ENCODE results near the gene AKNA. TPM values are rescaled to one million over a fixed set of nuclear protein-coding genes. Genes with fewer than 3 reads are reported as not detected.

The AKNA gene
- total RNA-seq, 1 donor from 2014 or later: 43.1 TPM

GRCh38 chr9:114310471-114311450 is 77.0 kb downstream of the AKNA start:
- H3K9me3 Mint-ChIP-seq (ENCODE audit: low read depth): no peaks in the 10 kb centered on the region
- TF ChIP-seq CTCF (IDR thresholded peaks at IDR 0.05): no peak
- H3K4me3 Mint-ChIP-seq (ENCODE audit: unreplicated experiment): no peak overlapping the region
- no peaks in the 10 kb centered on the region for H3K4me1 Mint-ChIP-seq (ENCODE audit: low read depth)
- no peaks in the 10 kb centered on the region for H3K27me3 Mint-ChIP-seq (ENCODE audit: low read depth)
- H3K27ac Mint-ChIP-seq (ENCODE audit: unreplicated experiment): no peak overlapping the region
- peak; percentile 54 for DNase-seq (ENCODE audit: low spot score)
- H3K36me3 Mint-ChIP-seq (ENCODE audit: low read depth): peaks cover 16% of the 10 kb centered on the region

- peaks cover 16% of the 10 kb centered on the region for H3K36me3 Mint-ChIP-seq (ENCODE audit: low read depth)
- DNase-seq (ENCODE audit: low spot score): peak; percentile 58
- no peak for TF ChIP-seq CTCF (IDR thresholded peaks at IDR 0.05)
Measured at GRCh38 chr9:114309096-114309495, 78.7 kb downstream of the AKNA start.

GRCh38 chr9:114308361-114308950 is 79.3 kb downstream of the AKNA start:
- peak; percentile 72 for DNase-seq (ENCODE audit: low spot score)
- Mint-ChIP-seq H3K36me3 (ENCODE audit: low read depth) (peaks cover 16% of the 10 kb centered on the region), H3K4me1 (ENCODE audit: low read depth) (no peaks in the 10 kb centered on the region), H3K27ac (ENCODE audit: unreplicated experiment) (peak overlapping the region; percentile 12), H3K27me3 (ENCODE audit: low read depth) (no peaks in the 10 kb centered on the region), H3K9me3 (ENCODE audit: low read depth) (no peaks in the 10 kb centered on the region), H3K4me3 (ENCODE audit: unreplicated experiment) (no peak overlapping the region)
- TF ChIP-seq CTCF (IDR thresholded peaks at IDR 0.05): no peak

More at GRCh38 chr9:114309096-114309495, 78.7 kb downstream of the AKNA start:
- no peaks in the 10 kb centered on the region for H3K9me3 Mint-ChIP-seq (ENCODE audit: low read depth)
- no peaks in the 10 kb centered on the region for H3K4me1 Mint-ChIP-seq (ENCODE audit: low read depth)
- H3K27ac Mint-ChIP-seq (ENCODE audit: unreplicated experiment): no peak overlapping the region
- H3K27me3 Mint-ChIP-seq (ENCODE audit: low read depth): no peaks in the 10 kb centered on the region
- H3K4me3 Mint-ChIP-seq (ENCODE audit: unreplicated experiment): no peak overlapping the region

GRCh38 chr9:114307899-114308267 is 79.9 kb downstream of the AKNA start:
- Mint-ChIP-seq H3K36me3 (ENCODE audit: low read depth) (peaks cover 16% of the 10 kb centered on the region), H3K9me3 (ENCODE audit: low read depth) (no peaks in the 10 kb centered on the region), H3K27me3 (ENCODE audit: low read depth) (no peaks in the 10 kb centered on the region), H3K27ac (ENCODE audit: unreplicated experiment) (no peak overlapping the region), H3K4me1 (ENCODE audit: low read depth) (no peaks in the 10 kb centered on the region), H3K4me3 (ENCODE audit: unreplicated experiment) (no peak overlapping the region)
- no peak for TF ChIP-seq CTCF (IDR thresholded peaks at IDR 0.05)
- DNase-seq (ENCODE audit: low spot score): no peak

- H3K27me3 Mint-ChIP-seq (ENCODE audit: low read depth): no peaks in the 10 kb centered on the region
- no peak overlapping the region for H3K27ac Mint-ChIP-seq (ENCODE audit: unreplicated experiment)
- H3K9me3 Mint-ChIP-seq (ENCODE audit: low read depth): no peaks in the 10 kb centered on the region
- peaks cover 14% of the 10 kb centered on the region for H3K36me3 Mint-ChIP-seq (ENCODE audit: low read depth)
- TF ChIP-seq CTCF (IDR thresholded peaks at IDR 0.05): no peak
- no peaks in the 10 kb centered on the region for H3K4me1 Mint-ChIP-seq (ENCODE audit: low read depth)
- no peak overlapping the region for H3K4me3 Mint-ChIP-seq (ENCODE audit: unreplicated experiment)
- peak; percentile 44 for DNase-seq (ENCODE audit: low spot score)
Measured at GRCh38 chr9:114304416-114305188, 83.2 kb downstream of the AKNA start.

Data from chondrocyte (in vitro differentiated cells).